SK-N-MC (cell line): ENCODE results near the gene TAX1BP1.

Source experiments
- EZH2 ChIP-seq: fragments of 200-600 bp; sonication (generic); IDR thresholded peaks from one replicate; pipeline ENCODE4 v1.6.1; 2017; ENCODE audit warnings: antibody characterized with exemption
- FOXP2 ChIP-seq: optimal IDR thresholded peaks from 2 replicates; pipeline ENCODE3; 2011; ENCODE audit warnings: mild to moderate bottlenecking, moderate library complexity; ENCODE audit not compliant: insufficient read depth; ENCODE audit errors: extremely low read length, control extremely low read depth
- POLR2AphosphoS5 ChIP-seq: IDR thresholded peaks from 2 replicates; pipeline ENCODE4 v1.6.1; 2012; ENCODE audit warnings: mild to moderate bottlenecking, low read depth, low read length, borderline replicate concordance

DNA sequence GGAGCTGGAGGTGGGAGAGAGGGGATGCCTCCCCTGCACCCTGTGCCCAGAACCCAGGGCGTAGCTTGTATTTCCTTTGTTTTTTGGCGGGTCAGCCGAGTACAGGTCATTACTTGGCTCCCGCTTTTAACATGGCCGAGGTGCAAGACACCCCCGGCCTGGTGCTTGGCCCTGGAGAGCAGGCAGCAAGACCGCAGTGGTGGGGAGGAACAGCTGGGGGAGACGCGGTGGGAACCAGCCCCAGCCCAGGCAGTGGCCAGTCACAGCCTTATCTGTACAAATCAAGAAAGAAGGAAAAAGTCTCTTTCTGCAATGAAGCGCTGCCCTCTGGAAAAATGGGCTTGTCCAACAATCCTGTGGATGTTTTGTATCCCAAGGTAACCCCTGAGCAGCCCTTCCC, 99.1 kb downstream of the TAX1BP1 start:
- no peak for TF ChIP-seq POLR2AphosphoS5
- TF ChIP-seq EZH2: no peak
- TF ChIP-seq FOXP2: no peak
